Measurements from ENCODE around the gene EBF4.
A peak's percentile ranks its signal among the peaks of the same experiment; 100 is the strongest.

Gene EBF4

GRCh38 chr20:2692036-2692885, at the start of gene EBF4:
EBF4 (plus strand) TSS chr20:2692780; CDS start chr20:2693646, 866 bp downstream.
- H3K4me3 ChIP-seq (ENCODE audit: low read depth, low read length), result peak within 1 kb of the TSS; percentile 28
- no peak for DNase-seq (ENCODE audit: low read depth)
- no peak for TF ChIP-seq CTCF (IDR thresholded peaks at IDR 0.05; ENCODE audit: insufficient read depth, low read depth, low read length, missing control alignments)

GRCh38 chr20:2643708-2644107, 48.9 kb upstream of the EBF4 start:
- no peak for TF ChIP-seq CTCF (IDR thresholded peaks at IDR 0.05; ENCODE audit: insufficient read depth, low read depth, low read length, missing control alignments)
- H3K4me3 ChIP-seq (ENCODE audit: low read depth, low read length), result no peak overlapping the region
- DNase-seq (ENCODE audit: low read depth), result no peak

- no peak for TF ChIP-seq CTCF (IDR thresholded peaks at IDR 0.05; ENCODE audit: insufficient read depth, low read depth, low read length, missing control alignments)
- peak within 1 kb of the TSS; percentile 100 for H3K4me3 ChIP-seq (ENCODE audit: low read depth, low read length)
- peak; percentile 97 for DNase-seq (ENCODE audit: low read depth)
Observed at GRCh38 chr20:2651772-2652723, 40.5 kb upstream of the EBF4 start, which contains the start of gene NOP56. NOP56 (plus strand) TSS chr20:2652632; CDS start chr20:2652661, 29 bp downstream.

- DNase-seq (ENCODE audit: low read depth), result peak; percentile 72
- peak overlapping the region; percentile 100 for H3K4me3 ChIP-seq (ENCODE audit: low read depth, low read length)
- TF ChIP-seq CTCF (IDR thresholded peaks at IDR 0.05; ENCODE audit: insufficient read depth, low read depth, low read length, missing control alignments), result no peak
Observed at GRCh38 chr20:2652724-2653555, 39.6 kb upstream of the EBF4 start.

GRCh38 chr20:2653556-2654383, 38.8 kb upstream of the EBF4 start:
- peak overlapping the region; percentile 100 for H3K4me3 ChIP-seq (ENCODE audit: low read depth, low read length)
- DNase-seq (ENCODE audit: low read depth), result no peak
- no peak for TF ChIP-seq CTCF (IDR thresholded peaks at IDR 0.05; ENCODE audit: insufficient read depth, low read depth, low read length, missing control alignments)

Measured in GM12865 (cell line).